ENCODE measurements around the gene GAS6.

DNA sequence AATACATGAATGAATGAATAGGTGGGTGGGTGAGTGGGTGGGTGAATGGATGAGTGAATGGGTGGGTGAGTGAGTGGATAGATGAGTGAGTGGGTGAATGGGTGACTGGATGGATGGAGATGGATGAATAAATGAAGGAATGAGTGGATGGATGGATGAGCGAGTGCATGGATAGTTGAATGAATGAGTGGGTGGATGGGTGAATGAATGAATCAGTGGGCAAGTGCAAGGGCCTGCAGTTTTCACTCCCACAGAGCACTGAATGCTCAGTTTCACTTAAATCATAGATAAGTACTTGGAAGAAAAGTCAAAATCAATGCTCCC lies 12.4 kb downstream of the GAS6 start:
- TF ChIP-seq, protein P1, sequence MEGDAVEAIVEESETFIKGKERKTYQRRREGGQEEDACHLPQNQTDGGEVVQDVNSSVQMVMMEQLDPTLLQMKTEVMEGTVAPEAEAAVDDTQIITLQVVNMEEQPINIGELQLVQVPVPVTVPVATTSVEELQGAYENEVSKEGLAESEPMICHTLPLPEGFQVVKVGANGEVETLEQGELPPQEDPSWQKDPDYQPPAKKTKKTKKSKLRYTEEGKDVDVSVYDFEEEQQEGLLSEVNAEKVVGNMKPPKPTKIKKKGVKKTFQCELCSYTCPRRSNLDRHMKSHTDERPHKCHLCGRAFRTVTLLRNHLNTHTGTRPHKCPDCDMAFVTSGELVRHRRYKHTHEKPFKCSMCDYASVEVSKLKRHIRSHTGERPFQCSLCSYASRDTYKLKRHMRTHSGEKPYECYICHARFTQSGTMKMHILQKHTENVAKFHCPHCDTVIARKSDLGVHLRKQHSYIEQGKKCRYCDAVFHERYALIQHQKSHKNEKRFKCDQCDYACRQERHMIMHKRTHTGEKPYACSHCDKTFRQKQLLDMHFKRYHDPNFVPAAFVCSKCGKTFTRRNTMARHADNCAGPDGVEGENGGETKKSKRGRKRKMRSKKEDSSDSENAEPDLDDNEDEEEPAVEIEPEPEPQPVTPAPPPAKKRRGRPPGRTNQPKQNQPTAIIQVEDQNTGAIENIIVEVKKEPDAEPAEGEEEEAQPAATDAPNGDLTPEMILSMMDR (IDR thresholded peaks at IDR 0.05) = no peak
- TF ChIP-seq POLR2AphosphoS5 (IDR thresholded peaks at IDR 0.05) (no peak), POLR2A (IDR thresholded peaks at IDR 0.05) (no peak)

Data from upper lobe of left lung (tissue), 4 donors.